Thyroid gland (tissue), 4 donors: ENCODE data around the gene ZNF799.
"Not testable (repeated sequence)": the region's sequence is repeated elsewhere in the genome, so short reads cannot be mapped to it uniquely, and the experiment has no call there.

Source experiments
- CTCF ChIP-seq, 6 experiments: fragments of 200-600 bp in 3 of 6; fragments of 450-650 bp in 3 of 6; sonication (generic) in 3 of 6; IDR thresholded peaks; one replicate each; pipeline ENCODE4 v1.5.1; 2016 to 2019; ENCODE audit warnings: antibody characterized with exemption in 6 of 6, mild to moderate bottlenecking in 2 of 6, inconsistent platforms in 1 of 6, moderate library complexity in 1 of 6
- POLR2A ChIP-seq, 2 donors: fragments of 450-650 bp; IDR thresholded peaks; one replicate each; pipeline ENCODE4 v1.6.1; 2017; ENCODE audit warnings: antibody characterized with exemption in 2 of 2, mild to moderate bottlenecking in 2 of 2, moderate library complexity in 1 of 2

GRCh38 chr19:12439686-12440540 lies 38.8 kb upstream of the ZNF799 start:
- not testable (repeated sequence) for TF ChIP-seq CTCF, POLR2A (IDR thresholded peaks at IDR 0.05)
